GM23248 (cell line): ENCODE data around the gene EEA1.

Experiments
- EZH2 ChIP-seq: fragments of 200-600 bp; sonication (generic); IDR thresholded peaks from 2 replicates; pipeline ENCODE4 v1.6.1; 2018; ENCODE audit warnings: antibody characterized with exemption, mild to moderate bottlenecking; ENCODE audit not compliant: insufficient read depth, poor library complexity, severe bottlenecking
- EZH2phosphoT487 ChIP-seq: fragments of 200-600 bp; sonication (generic); IDR thresholded peaks from 2 replicates; pipeline ENCODE4 v1.6.1; 2018; ENCODE audit warnings: antibody characterized with exemption, moderate library complexity, mild to moderate bottlenecking, low read depth; ENCODE audit not compliant: insufficient read depth

GRCh38 chr12:92721130-92721529 is 208.0 kb downstream of the EEA1 start:
- TF ChIP-seq EZH2phosphoT487 (no peak), EZH2 (no peak)
